GM21390 (cell line): ENCODE results near the gene PM20D2.

Source experiments
- ATAC-seq: cut with Tn5 transposase; IDR thresholded peaks from one replicate; pipeline ENCODE4 v1.9.1; 2021; ENCODE audit not compliant: unreplicated experiment

PM20D2 gene

GRCh38 chr6:89144354-89144906 lies 1.4 kb upstream of the PM20D2 start:
- ATAC-seq = peak; percentile 38

GRCh38 chr6:89145091-89145955 lies 532 bp upstream of the PM20D2 start:
- ATAC-seq = peak; percentile 62

- no peak for ATAC-seq
Measured at GRCh38 chr6:89146718-89147700, 1.2 kb downstream of the PM20D2 start.

GRCh38 chr6:89148016-89148750 lies 2.3 kb downstream of the PM20D2 start:
- ATAC-seq = no peak

- ATAC-seq = no peak
Measured at GRCh38 chr6:89154131-89154530, 8.3 kb downstream of the PM20D2 start.

- ATAC-seq = no peak
Measured at GRCh38 chr6:89160331-89161092, 14.7 kb downstream of the PM20D2 start.

- no peak for ATAC-seq
Measured at GRCh38 chr6:89161326-89162046, 15.6 kb downstream of the PM20D2 start.

GRCh38 chr6:89162047-89162371 lies 16.2 kb downstream of the PM20D2 start:
- ATAC-seq = no peak

GRCh38 chr6:89172131-89172530 lies 26.3 kb downstream of the PM20D2 start:
- ATAC-seq = no peak

GRCh38 chr6:89173634-89174033 lies 27.8 kb downstream of the PM20D2 start:
- ATAC-seq = no peak

- no peak for ATAC-seq
Measured at GRCh38 chr6:89180112-89180511, 34.3 kb downstream of the PM20D2 start.

GRCh38 chr6:89180971-89181370 lies 35.1 kb downstream of the PM20D2 start:
- no peak for ATAC-seq

GRCh38 chr6:89183294-89183693 lies 37.4 kb downstream of the PM20D2 start:
- ATAC-seq = no peak

- ATAC-seq = no peak
Measured at GRCh38 chr6:89184344-89184743, 38.5 kb downstream of the PM20D2 start.

- ATAC-seq = no peak
Measured at GRCh38 chr6:89186762-89187161, 40.9 kb downstream of the PM20D2 start.

GRCh38 chr6:89187504-89187903 lies 41.6 kb downstream of the PM20D2 start:
- ATAC-seq = no peak

- no peak for ATAC-seq
Measured at GRCh38 chr6:89190741-89191140, 44.9 kb downstream of the PM20D2 start.

- ATAC-seq = no peak
Measured at GRCh38 chr6:89194559-89194958, 48.7 kb downstream of the PM20D2 start.

GRCh38 chr6:89197141-89197540 lies 51.3 kb downstream of the PM20D2 start:
- ATAC-seq = no peak
